K562 (cell line): ENCODE measurements around the gene DLGAP1. TPM values are rescaled to one million over a fixed set of nuclear protein-coding genes. Genes with fewer than 3 reads are reported as not detected.

Experiments used
- C11orf30 ChIP-seq: fragments of 450-650 bp; IDR thresholded peaks from 2 replicates; pipeline ENCODE4 v1.6.1; 2016; ENCODE audit warnings: low read depth, mild to moderate bottlenecking
- CBFA2T3 ChIP-seq: fragments of 450-650 bp; IDR thresholded peaks from 2 replicates; pipeline ENCODE4 v1.6.1; 2017
- DPF2 ChIP-seq: fragments of 450-650 bp; IDR thresholded peaks from 2 replicates; pipeline ENCODE4 v1.6.1; 2016
- HNRNPH1 ChIP-seq: fragments of 200-400 bp; formaldehyde crosslinking; optimal IDR thresholded peaks from 2 replicates; pipeline ENCODE3; 2017; ENCODE audit warnings: low read depth, mild to moderate bottlenecking, low read length, moderate library complexity
- HSF4 ChIP-seq: fragments of 250-450 bp; sonication (Bioruptor Pico); IDR thresholded peaks from 2 replicates; pipeline ENCODE4 v2.1.2; 2022; ENCODE audit warnings: mild to moderate bottlenecking, moderate library complexity, borderline replicate concordance
- KDM4B ChIP-seq, 2 experiments: fragments of 450-650 bp in 1 of 2; sonication (generic) in 1 of 2; IDR thresholded peaks; 2 replicates each; pipeline ENCODE4 v1.6.1; 2016 to 2017; ENCODE audit warnings: borderline replicate concordance in 2 of 2, antibody characterized with exemption in 1 of 2, low read depth in 1 of 2, mild to moderate bottlenecking in 1 of 2
- NEUROD1 ChIP-seq: fragments of 150-350 bp; IDR thresholded peaks from 2 replicates; pipeline ENCODE4 v1.6.1; 2014; ENCODE audit warnings: borderline replicate concordance, low read length, low read depth; ENCODE audit not compliant: partially characterized antibody
- NFE2 ChIP-seq: IDR thresholded peaks from 2 replicates; pipeline ENCODE4 v1.6.1; 2014; ENCODE audit warnings: antibody characterized with exemption, low read depth
- PCBP2 ChIP-seq: fragments of 200-400 bp; formaldehyde crosslinking; IDR thresholded peaks from 2 replicates; pipeline ENCODE4 v1.6.1; 2018; ENCODE audit warnings: low read length, low read depth, mild to moderate bottlenecking, moderate library complexity; ENCODE audit not compliant: poor library complexity, severe bottlenecking
- SMAD3 ChIP-seq: fragments of 450-650 bp; formaldehyde crosslinking; conservative IDR thresholded peaks from 2 replicates; pipeline ENCODE4 v1.4.0; 2020; ENCODE audit warnings: mild to moderate bottlenecking
- TAF15 ChIP-seq: fragments of 200-400 bp; formaldehyde crosslinking; IDR thresholded peaks from 2 replicates; pipeline ENCODE4 v1.6.1; 2017; ENCODE audit warnings: mild to moderate bottlenecking, low read depth, low read length, moderate library complexity
- TBP ChIP-seq: optimal IDR thresholded peaks from 2 replicates; pipeline ENCODE3; 2011; ENCODE audit warnings: low read depth, low read length, improper control_type of control experiment
- ZEB2 ChIP-seq: fragments of 450-650 bp; IDR thresholded peaks from 2 replicates; pipeline ENCODE4 v1.6.1; 2016
- ZNF444 ChIP-seq: fragments of 250-450 bp; sonication (Bioruptor Pico); IDR thresholded peaks from 2 replicates; pipeline ENCODE4 v1.4.0; 2020; ENCODE audit warnings: mild to moderate bottlenecking, moderate library complexity
- ZNF699 ChIP-seq: fragments of 250-450 bp; sonication (Bioruptor Pico); IDR thresholded peaks from 2 replicates; pipeline ENCODE4 v1.8.0; 2021; ENCODE audit warnings: mild to moderate bottlenecking, moderate library complexity; ENCODE audit not compliant: insufficient replicate concordance
- ZNF785 ChIP-seq: fragments of 250-450 bp; sonication (Bioruptor Pico); IDR thresholded peaks from 2 replicates; pipeline ENCODE4 v1.4.0; 2020; ENCODE audit warnings: mild to moderate bottlenecking
- polyA plus RNA-seq, 8 experiments: library from polyadenylated mRNA; depleted of rRNA in 4 of 8; stranded (reverse) in 5 of 8; unstranded in 3 of 8; fragments of >200 nt; fragmentation: Nextera tagmentation in 2 of 8; fragmentation: Illumina TruSeq in 1 of 8; extraction: Ambion mirVana in 2 of 8; extraction: Trizol in 1 of 8; gene quantifications; 2 replicates each; pipeline versions ENCODE4 v1.2.1 to v1.2.3, GENCODE V29; 2011 to 2014; ENCODE audit warnings: inconsistent platforms in 1 of 8, missing spikeins in 1 of 8
- total RNA-seq, 7 experiments: library from RNA; depleted of rRNA in 6 of 7; stranded (reverse); fragments of >200 nt in 6 of 7; fragmentation: Illumina TruSeq in 2 of 7; extraction: Trizol in 2 of 7; gene quantifications; 2 replicates each; pipeline versions ENCODE4 v1.2.1 to v1.2.3, GENCODE V29; 2011 to 2021; ENCODE audit warnings: low replicate concordance in 1 of 7
- TF ChIP-seq, protein P1 (sequence below): fragments of 250-450 bp; sonication (Bioruptor Pico); IDR thresholded peaks from 2 replicates; pipeline ENCODE4 v1.6.1; 2021; ENCODE audit warnings: mild to moderate bottlenecking
- TF ChIP-seq, protein P2 (sequence below): sonication (generic); formaldehyde crosslinking; IDR thresholded peaks from 2 replicates; pipeline ENCODE4 v1.8.1; 2023; ENCODE audit warnings: mild to moderate bottlenecking, missing genetic modification reagents
- TF ChIP-seq, protein P3 (sequence below), 2 experiments: IDR thresholded peaks; 2 replicates each; pipeline ENCODE4 v1.6.1; 2012; ENCODE audit warnings: improper control_type of control experiment in 2 of 2, low read depth in 2 of 2, low read length in 2 of 2, borderline replicate concordance in 1 of 2

The DLGAP1 gene
- total and polyA plus RNA-seq, 9 of the 15 experiments (the other 6 are each of a cell fraction or from before 2014, with no cell fraction given), result 0.04 to 0.22 (median 0.08) TPM

GRCh38 chr18:3605486-3605952, 849.6 kb downstream of the DLGAP1 start (continued):
- TF ChIP-seq ZNF444 (no peak), CBFA2T3 (no peak), TBP (peak; percentile 29), ZEB2 (no peak), NEUROD1 (no peak), TAF15 (no peak), HSF4 (CRISPR knock-in tag) (no peak), SMAD3 (CRISPR knock-in tag) (peak; percentile 39; the same call in 1 of the 2 replicates), DPF2 (no peak), NFE2 (no peak), HNRNPH1 (no peak), KDM4B (IDR thresholded peaks at IDR 0.05; ENCODE audit: borderline replicate concordance in 2 of 2, low read depth in 1 of 2) (no peak), PCBP2 (no peak), ZNF785 (no peak), C11orf30 (no peak), ZNF699 (CRISPR knock-in tag) (no peak)
- TF ChIP-seq, protein P1, sequence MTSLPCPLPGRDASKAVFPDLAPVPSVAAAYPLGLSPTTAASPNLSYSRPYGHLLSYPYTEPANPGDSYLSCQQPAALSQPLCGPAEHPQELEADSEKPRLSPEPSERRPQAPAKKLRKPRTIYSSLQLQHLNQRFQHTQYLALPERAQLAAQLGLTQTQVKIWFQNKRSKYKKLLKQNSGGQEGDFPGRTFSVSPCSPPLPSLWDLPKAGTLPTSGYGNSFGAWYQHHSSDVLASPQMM, result no peak
- TF ChIP-seq, protein P2, sequence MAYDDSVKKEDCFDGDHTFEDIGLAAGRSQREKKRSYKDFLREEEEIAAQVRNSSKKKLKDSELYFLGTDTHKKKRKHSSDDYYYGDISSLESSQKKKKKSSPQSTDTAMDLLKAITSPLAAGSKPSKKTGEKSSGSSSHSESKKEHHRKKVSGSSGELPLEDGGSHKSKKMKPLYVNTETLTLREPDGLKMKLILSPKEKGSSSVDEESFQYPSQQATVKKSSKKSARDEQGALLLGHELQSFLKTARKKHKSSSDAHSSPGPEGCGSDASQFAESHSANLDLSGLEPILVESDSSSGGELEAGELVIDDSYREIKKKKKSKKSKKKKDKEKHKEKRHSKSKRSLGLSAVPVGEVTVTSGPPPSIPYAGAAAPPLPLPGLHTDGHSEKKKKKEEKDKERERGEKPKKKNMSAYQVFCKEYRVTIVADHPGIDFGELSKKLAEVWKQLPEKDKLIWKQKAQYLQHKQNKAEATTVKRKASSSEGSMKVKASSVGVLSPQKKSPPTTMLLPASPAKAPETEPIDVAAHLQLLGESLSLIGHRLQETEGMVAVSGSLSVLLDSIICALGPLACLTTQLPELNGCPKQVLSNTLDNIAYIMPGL (CRISPR knock-in tag), result no peak
- TF ChIP-seq, protein P3, sequence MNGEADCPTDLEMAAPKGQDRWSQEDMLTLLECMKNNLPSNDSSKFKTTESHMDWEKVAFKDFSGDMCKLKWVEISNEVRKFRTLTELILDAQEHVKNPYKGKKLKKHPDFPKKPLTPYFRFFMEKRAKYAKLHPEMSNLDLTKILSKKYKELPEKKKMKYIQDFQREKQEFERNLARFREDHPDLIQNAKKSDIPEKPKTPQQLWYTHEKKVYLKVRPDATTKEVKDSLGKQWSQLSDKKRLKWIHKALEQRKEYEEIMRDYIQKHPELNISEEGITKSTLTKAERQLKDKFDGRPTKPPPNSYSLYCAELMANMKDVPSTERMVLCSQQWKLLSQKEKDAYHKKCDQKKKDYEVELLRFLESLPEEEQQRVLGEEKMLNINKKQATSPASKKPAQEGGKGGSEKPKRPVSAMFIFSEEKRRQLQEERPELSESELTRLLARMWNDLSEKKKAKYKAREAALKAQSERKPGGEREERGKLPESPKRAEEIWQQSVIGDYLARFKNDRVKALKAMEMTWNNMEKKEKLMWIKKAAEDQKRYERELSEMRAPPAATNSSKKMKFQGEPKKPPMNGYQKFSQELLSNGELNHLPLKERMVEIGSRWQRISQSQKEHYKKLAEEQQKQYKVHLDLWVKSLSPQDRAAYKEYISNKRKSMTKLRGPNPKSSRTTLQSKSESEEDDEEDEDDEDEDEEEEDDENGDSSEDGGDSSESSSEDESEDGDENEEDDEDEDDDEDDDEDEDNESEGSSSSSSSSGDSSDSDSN (IDR thresholded peaks at IDR 0.05; ENCODE audit: borderline replicate concordance in 1 of 2, low read depth in 2 of 2, low read length in 2 of 2), result 0 out of 4 replicates have a peak, but pooled peaks have one; percentile 22 to 45
- TF ChIP-seq, all 486 proteins: peak for 17
